NCI-H2227 (cell line): ENCODE data around the gene DDX51.
"Not testable (repeated sequence)": the region's sequence is repeated elsewhere in the genome, so short reads cannot be mapped to it uniquely, and the experiment has no call there.

ENCODE experiments used
- DNase-seq: peaks from one replicate; lab custom pipeline; 2025; ENCODE audit not compliant: unreplicated experiment; lab: John Stamatoyannopoulos, UW

DDX51 gene

GRCh38 chr12:132154941-132155770 is 11.0 kb upstream of the DDX51 start:
- peak; percentile 24 for DNase-seq

- peak; percentile 44 for DNase-seq
Measured at GRCh38 chr12:132154341-132154761, 10.2 kb upstream of the DDX51 start.

- peak; percentile 94 for DNase-seq
Measured at GRCh38 chr12:132153501-132154340, 9.6 kb upstream of the DDX51 start.

GRCh38 chr12:132152953-132153352 is 8.8 kb upstream of the DDX51 start:
- no peak for DNase-seq

GRCh38 chr12:132152411-132152821 is 8.3 kb upstream of the DDX51 start:
- no peak for DNase-seq

GRCh38 chr12:132151766-132152410 is 7.8 kb upstream of the DDX51 start:
- DNase-seq: no peak

GRCh38 chr12:132151145-132151765 is 7.1 kb upstream of the DDX51 start:
- no peak for DNase-seq

- no peak for DNase-seq
Measured at GRCh38 chr12:132150780-132151144, 6.6 kb upstream of the DDX51 start.

- DNase-seq: not testable (repeated sequence)
Measured at GRCh38 chr12:132149526-132149925, 5.4 kb upstream of the DDX51 start.

GRCh38 chr12:132148368-132149045 is 4.4 kb upstream of the DDX51 start:
- no peak for DNase-seq

- no peak for DNase-seq
Measured at GRCh38 chr12:132147423-132148367, 3.6 kb upstream of the DDX51 start.

- DNase-seq: no peak
Measured at GRCh38 chr12:132146772-132147422, 2.8 kb upstream of the DDX51 start.

GRCh38 chr12:132146098-132146497 is 2.0 kb upstream of the DDX51 start:
- DNase-seq: no peak

GRCh38 chr12:132145334-132145733 is 1.2 kb upstream of the DDX51 start:
- DNase-seq: no peak

- no peak for DNase-seq
Measured at GRCh38 chr12:132144810-132145168, 670 bp upstream of the DDX51 start.

- DNase-seq: no peak
Measured at GRCh38 chr12:132143336-132144071, 615 bp downstream of the DDX51 start.

- DNase-seq: no peak
Measured at GRCh38 chr12:132142679-132143335, 1.3 kb downstream of the DDX51 start.
